HG02798 (cell line): ENCODE data around the gene PITHD1.
"Not testable (repeated sequence)": the region's sequence is repeated elsewhere in the genome, so short reads cannot be mapped to it uniquely, and the experiment has no call there.

ENCODE experiments used
- ATAC-seq: cut with Tn5 transposase; IDR thresholded peaks from one replicate; pipeline ENCODE4 v1.9.1; 2021; ENCODE audit warnings: mild to moderate bottlenecking; ENCODE audit not compliant: unreplicated experiment, poor library complexity

Gene PITHD1

DNA sequence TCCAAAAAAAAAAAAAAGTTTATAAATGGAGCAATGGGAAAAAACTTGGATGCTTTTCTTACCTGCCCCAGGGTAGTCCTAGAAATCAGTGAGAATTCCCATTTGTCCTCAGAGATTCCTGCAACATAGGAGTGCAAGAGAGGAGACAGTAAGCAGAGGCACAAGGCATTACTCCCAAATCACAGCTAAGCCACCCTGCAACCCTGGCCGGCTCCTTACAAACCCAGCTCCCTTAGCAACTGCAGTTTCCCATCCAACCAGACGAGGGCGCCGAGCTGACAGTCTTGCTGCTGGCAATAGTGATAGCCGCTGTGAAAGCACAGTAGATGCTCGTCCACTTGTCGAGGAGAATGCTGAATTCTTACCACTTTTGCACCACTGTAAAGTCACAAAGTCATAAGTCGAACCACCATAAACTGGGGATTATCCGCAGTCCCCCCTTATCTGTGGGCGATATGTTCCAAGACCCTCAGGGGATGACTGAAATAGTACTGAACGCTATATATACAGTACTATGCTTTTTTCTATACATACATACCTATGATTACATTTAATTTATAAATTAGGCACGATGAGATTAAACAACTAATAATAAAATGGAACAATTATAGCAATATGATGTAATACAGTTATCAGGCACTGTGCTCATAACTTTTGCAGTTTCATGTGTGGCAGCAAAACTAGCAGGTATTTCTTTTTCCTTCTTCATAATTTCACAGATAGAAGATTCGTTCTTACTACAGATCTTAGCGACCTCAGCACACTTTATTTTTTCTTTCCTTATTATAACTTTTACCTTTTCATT is 6.0 kb upstream of the PITHD1 start:
- peak; percentile 56 for ATAC-seq

DNA sequence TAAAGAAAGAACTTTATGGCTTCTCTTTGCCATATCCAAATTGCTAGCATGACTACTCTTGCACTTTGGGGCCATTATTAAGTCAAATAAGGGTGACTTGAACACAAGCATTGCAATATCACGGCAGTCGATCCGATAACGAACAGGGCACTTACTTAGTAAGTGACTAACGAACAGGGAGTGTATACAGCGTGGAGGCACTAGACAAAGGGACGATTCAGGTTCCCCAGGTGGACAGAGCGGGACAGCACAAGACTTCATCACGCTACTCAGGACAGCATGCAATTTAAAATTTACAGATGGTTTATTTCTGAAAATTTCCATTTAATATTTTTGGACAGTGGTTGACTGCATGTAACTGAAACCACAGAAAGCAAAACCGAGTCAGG is 5.4 kb upstream of the PITHD1 start:
- ATAC-seq, result no peak

GRCh38 chr1:23774174-23774880 is 3.9 kb upstream of the PITHD1 start:
- ATAC-seq, result no peak

DNA sequence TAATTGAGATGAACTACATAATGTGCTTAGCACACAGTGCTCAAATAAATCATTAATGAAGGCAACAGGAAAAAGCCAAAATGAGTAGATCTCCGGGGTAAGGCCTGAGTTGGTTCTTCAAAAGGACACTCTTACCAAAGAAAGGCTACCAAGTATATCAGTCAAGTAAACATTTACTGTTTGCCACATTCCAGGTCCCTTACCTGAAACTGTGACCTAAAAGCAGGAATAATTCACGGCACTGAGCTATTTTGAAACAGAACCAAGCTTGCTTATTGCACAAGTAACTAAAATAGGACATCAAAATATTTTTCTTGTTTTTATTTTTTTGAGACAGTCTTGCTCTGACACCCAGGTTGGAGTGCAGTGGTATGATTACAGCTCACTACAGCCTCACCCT is 2.0 kb upstream of the PITHD1 start:
- no peak for ATAC-seq

DNA sequence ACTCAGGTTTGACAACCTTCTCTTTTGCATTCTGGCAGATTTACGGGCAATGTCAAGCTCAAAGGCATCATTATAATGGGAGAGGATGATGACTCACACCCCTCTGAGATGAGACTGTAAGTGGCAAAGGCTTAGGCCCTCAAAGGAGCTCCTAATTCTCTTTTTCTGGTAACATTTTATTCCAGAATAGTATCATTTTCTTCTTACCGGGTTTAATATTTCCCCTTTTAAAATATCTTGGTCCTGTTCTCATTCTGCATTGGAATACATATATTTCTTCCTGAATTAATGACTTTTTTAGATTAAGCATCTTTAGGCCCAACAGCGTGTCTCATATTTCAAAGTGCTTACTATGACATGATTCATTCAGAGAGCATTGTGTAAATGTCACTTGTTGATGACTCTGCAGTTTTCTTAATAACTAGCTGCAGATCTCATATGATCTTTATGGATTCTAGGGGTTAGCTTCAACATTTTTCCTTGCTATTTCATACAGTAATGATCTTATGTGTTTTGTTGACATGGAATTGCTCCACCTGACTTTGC is 1.7 kb downstream of the PITHD1 start:
- no peak for ATAC-seq

GRCh38 chr1:23783141-23783540 is 4.9 kb downstream of the PITHD1 start:
- ATAC-seq, result not testable (repeated sequence)

DNA sequence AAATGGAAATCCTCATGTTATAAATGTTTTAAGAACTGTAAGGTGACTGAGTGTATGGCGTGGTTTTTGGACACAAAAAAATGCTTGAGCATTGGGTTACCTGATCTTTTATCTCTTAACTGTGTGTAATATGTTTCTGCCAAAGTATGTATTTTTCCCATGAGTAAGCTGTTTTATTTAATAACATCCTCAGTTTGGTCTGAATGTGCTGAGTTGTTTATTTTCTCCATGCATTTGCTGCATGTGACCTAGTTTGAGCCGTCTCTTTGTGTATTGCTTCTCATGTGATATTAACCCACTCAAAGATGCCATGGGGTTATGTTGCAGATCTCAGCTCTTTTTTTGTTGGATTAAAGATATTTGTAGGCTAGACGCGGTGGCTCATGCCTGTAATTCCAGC is 6.6 kb downstream of the PITHD1 start:
- no peak for ATAC-seq

GRCh38 chr1:23787701-23788100 is 9.5 kb downstream of the PITHD1 start:
- no peak for ATAC-seq

- no peak for ATAC-seq
Measured at GRCh38 chr1:23788695-23789094, 10.5 kb downstream of the PITHD1 start.

- peak; percentile 88 for ATAC-seq
Measured at GRCh38 chr1:23790696-23791515, 12.7 kb downstream of the PITHD1 start, which contains the start of gene LYPLA2. LYPLA2 (plus strand) TSS chr1:23791145; CDS start chr1:23792683, 1,538 bp downstream.

GRCh38 chr1:23791516-23792047 is 13.4 kb downstream of the PITHD1 start:
- peak; percentile 11 for ATAC-seq

DNA sequence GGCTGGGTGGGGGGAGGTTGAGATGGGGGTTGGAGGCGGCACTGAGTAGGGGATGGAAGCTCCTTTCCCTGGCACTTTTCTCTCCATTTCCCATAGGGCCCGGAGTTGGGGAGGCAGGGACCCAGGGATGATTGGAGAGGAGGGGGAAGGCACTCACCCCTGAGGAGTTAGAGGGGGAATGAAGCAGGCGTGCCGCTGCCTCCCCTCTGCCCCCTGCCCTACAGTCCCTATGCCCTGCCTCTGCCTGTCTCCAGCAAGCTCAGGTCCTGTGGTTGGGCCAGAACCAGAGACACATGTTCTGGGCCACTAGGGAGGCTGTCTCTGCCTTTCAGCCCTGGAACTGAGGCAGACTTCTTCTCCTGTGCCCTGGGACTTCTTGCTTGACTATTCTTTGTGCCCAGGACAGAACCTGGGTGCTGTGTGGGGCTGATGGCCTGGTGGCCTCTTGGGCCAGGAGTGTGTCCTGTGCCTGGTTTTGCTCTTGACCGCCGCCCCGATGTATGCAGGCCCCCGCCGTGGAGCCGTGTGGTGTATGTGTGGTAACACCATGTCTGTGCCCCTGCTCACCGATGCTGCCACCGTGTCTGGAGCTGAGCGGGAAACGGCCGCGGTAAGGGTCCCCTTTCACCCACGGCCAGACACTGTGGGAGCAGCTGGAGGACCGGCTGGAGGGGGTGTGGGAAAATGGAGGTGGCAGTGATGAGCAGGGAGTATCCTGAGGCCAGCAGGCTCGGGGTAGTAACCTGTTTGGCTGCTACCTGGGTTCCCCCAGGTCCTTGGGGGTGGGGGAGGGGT is 14.1 kb downstream of the PITHD1 start:
- no peak for ATAC-seq

GRCh38 chr1:23793018-23793781 is 15.0 kb downstream of the PITHD1 start:
- no peak for ATAC-seq

GRCh38 chr1:23793861-23794731 is 15.9 kb downstream of the PITHD1 start:
- ATAC-seq, result no peak

DNA sequence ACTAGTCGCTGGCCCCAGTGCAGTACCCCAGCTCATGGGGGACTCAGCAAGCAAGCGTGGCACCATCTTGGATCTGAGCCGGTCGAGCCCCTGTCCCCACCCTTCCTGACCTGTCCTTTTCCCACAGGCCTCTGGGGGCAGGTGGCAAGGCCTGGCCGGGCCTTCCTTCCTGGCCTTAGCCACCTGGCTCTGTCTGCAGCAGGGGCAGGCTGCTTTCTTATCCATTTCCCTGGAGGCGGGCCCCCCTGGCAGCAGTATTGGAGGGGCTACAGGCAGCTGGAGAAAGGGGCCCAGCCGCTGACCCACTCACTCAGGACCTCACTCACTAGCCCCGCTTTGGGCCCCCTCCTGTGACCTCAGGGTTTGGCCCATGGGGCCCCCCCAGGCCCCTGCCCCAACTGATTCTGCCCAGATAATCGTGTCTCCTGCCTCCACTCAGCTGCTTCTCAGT is 16.5 kb downstream of the PITHD1 start:
- not testable (repeated sequence) for ATAC-seq

DNA sequence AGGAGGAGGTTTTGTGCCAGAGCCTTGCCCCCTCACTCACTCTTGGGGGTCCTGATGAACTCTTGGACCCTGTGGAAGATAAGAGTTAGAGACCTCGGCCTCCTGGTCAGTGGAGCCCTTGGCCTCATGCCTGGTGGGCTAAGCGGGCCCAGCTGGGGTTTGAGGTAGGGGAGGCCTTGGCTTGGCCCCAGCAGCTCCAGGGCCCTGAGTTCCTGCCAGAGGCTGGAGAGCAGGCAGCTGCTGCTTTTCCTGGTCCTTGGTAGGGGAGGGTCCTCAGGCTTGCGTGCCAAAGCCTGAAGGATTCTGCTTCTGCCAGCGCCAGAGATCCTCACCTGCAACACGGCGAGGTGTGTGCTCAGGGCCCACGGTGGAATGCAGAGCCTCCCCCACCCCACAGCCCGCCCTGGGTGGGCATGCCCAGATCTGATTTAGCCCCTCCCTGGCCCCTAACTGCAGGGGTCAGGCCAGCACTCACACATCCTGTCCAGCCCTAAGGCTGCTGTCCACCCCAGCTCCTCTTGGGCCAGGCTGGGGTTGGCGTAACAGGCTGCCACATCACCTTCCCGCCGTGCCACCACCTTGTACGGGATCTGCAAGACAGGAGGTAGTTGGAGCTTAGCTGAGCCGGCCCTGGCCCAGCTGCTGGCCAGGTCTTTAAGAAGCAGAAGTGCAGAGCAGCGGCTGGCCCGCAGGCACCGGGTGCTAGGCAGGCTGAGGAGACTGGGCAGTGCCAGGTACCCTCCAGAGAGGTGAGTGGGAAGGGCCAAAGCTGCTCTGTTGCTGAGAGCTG is 17.7 kb downstream of the PITHD1 start:
- no peak for ATAC-seq
